Body of pancreas (tissue), 4 donors: ENCODE measurements around the gene ASIC5. TPM values are rescaled to one million over a fixed set of nuclear protein-coding genes. Genes with fewer than 3 reads are reported as not detected.

Experiments used
- ATAC-seq: fragments of 150-250 bp; one replicate; pipeline ENCODE4 v1.9.1; 2016
- DNase-seq, 4 donors: peaks; one replicate each; pipeline ENCODE4 v3.0.0-alpha.2; 2019
- H3K27ac ChIP-seq, 4 donors: fragments of 200-600 bp; sonication (generic); 1 replicate in 3 of 4; 2 replicates in 1 of 4; pipeline versions ENCODE4 v1.5.1 to v1.6.1; 2016 to 2019; ENCODE audit warnings: mild to moderate bottlenecking in 1 of 4, mixed read lengths in 1 of 4, moderate library complexity in 1 of 4
- H3K27me3 ChIP-seq, 2 donors: fragments of 200-600 bp; sonication (generic); one replicate each; pipeline ENCODE4 v1.6.0; 2016; ENCODE audit warnings: mild to moderate bottlenecking in 1 of 2
- H3K36me3 ChIP-seq, 2 donors: fragments of 200-600 bp; sonication (generic); replicated peaks in 1 of 2; 2 replicates each; pipeline ENCODE4 v1.5.1; 2016; ENCODE audit warnings: low read depth in 2 of 2; ENCODE audit not compliant: insufficient read depth in 1 of 2
- H3K4me1 ChIP-seq: fragments of 200-600 bp; sonication (generic); one replicate; pipeline ENCODE4 v1.6.0; 2016
- H3K4me3 ChIP-seq, 2 donors: fragments of 200-600 bp; sonication (generic); 1 replicate in 1 of 2; 2 replicates in 1 of 2; pipeline ENCODE4 v1.5.1; 2016 to 2019
- H3K9me3 ChIP-seq, 3 donors: fragments of 200-600 bp; sonication (generic); 1 replicate in 2 of 3; 2 replicates in 1 of 3; pipeline ENCODE4 v1.5.1; 2016
- CTCF ChIP-seq, 7 experiments: fragments of 450-650 bp in 4 of 7; fragments of 200-600 bp in 3 of 7; sonication (generic) in 3 of 7; IDR thresholded peaks; one replicate each; pipeline ENCODE4 v1.5.1; 2016 to 2019; ENCODE audit warnings: antibody characterized with exemption in 7 of 7
- POLR2A ChIP-seq, 3 donors: fragments of 450-650 bp; IDR thresholded peaks; one replicate each; pipeline ENCODE4 v1.6.1; 2016; ENCODE audit warnings: antibody characterized with exemption in 3 of 3, mild to moderate bottlenecking in 2 of 3
- WGBS, 2 donors: methylation state at CpG; one replicate each; pipeline ENCODE4 v1.1.5; 2017; 5-methylcytosine and 5-hydroxymethylcytosine counted together
- intact Hi-C: fragments of 100-400 bp; cut with DNase I; formaldehyde crosslinking; loops from one replicate; pipeline ENCODE4 v1.15.1; 2023
- total RNA-seq, 2 donors: library from RNA; depleted of rRNA; stranded (reverse); fragments of >200 nt; gene quantifications; one replicate each; pipeline ENCODE4 v1.1.0, GENCODE V29; 2016

The ASIC5 gene
- total RNA-seq, 2 donors from 2014 or later = not detected

- Histone ChIP-seq H3K36me3 (no peaks in the 10 kb centered on the region), H3K4me3 (no peak overlapping the region), H3K9me3 (no peaks in the 10 kb centered on the region), H3K27me3 (no peaks in the 10 kb centered on the region), H3K4me1 (peaks cover 5% of the 10 kb centered on the region), H3K27ac (peak overlapping the region in 1 of 4 donors; percentile 70)
- 72 to 86% methylated on average over 2 of the region's 2 CpGs for WGBS, 2 donors
- DNase-seq = no peak
- no peak for ATAC-seq
- TF ChIP-seq CTCF (IDR thresholded peaks at IDR 0.05) (no peak), POLR2A (IDR thresholded peaks at IDR 0.05) (no peak)
- intact Hi-C loops = no loop called here
Observed at GRCh38 chr4:155889946-155890345, 23.9 kb upstream of the ASIC5 start.

DNA sequence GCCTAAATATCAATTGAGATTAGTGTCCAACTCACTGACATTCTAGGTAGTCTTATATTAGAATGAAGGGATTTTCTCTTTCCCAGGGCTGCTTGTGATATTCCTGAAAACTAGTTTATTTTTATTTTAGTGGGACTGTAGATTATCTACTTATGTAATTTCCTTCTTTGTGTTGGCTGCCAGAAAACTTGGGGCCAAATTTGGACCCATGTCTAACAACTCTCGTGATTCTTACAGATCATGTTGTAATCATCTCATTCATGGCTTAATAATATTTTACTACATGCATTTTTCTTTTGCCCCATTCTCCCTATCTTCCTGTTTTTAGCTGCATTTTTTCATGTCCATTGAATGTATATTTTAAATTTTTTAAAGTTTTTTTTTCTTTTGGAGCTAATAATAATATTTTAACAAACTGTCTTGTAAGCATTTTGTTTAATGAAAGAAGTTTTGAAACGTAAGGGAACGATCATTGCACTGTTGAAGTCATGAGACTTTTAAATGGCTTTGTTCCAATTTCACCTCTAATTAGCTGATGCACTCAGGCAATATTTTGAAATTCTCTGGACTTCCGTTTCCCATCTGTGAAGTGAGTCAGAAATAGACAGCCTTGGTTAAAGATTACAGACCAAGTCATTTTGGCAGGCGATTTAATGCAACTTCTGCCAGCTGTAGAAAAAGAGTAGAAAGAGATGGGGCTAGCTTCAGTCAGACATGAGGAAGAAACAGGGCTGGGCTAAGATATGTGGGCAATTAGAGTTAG is 23.1 kb upstream of the ASIC5 start:
- WGBS, 2 donors = 17 to 22% methylated on average over 5 of the region's 5 CpGs
- Histone ChIP-seq H3K4me1 (peaks cover 5% of the 10 kb centered on the region), H3K36me3 (no peaks in the 10 kb centered on the region), H3K9me3 (no peaks in the 10 kb centered on the region), H3K4me3 (no peak overlapping the region), H3K27me3 (no peaks in the 10 kb centered on the region), H3K27ac (peak overlapping the region in 3 of 4 donors; percentile 25 to 70 (median 47))
- ATAC-seq (peak; percentile 77), DNase-seq (peak in 3 of 4 donors; percentile 11 to 51 (median 19))
- intact Hi-C loops = no loop called here
- no peak for TF ChIP-seq CTCF (IDR thresholded peaks at IDR 0.05)

GRCh38 chr4:155887847-155888570 is 21.9 kb upstream of the ASIC5 start:
- 50 to 61% methylated on average over 5 to 6 of the region's 6 CpGs for WGBS, 2 donors
- TF ChIP-seq POLR2A (IDR thresholded peaks at IDR 0.05) = no peak
- no peak for TF ChIP-seq CTCF (IDR thresholded peaks at IDR 0.05)
- DNase-seq = no peak

DNA sequence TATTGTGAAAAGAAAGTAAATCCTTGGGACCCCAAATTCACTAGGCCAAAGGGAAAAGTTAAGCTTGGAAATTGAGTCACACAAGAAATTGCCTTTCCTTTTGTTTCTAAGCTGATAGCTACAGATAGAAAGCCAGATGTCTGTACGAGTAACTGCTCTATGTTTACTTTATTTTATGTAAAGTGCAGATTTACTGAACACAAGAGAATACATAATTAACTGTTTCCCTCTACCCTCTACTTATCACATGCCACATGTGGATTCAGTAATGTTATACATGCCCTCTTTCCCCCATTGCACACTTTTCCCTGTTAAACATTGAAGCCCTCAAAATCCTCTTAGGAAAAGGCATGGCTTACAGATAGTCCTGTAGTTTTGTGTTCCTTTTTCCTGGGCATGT is 21.0 kb upstream of the ASIC5 start:
- no peak for ATAC-seq
- 33 to 48% methylated on average over 1 of the region's 1 CpG for WGBS, 2 donors

More at GRCh38 chr4:155887847-155888570, 21.9 kb upstream of the ASIC5 start:
- intact Hi-C loops = no loop called here
- Histone ChIP-seq H3K4me3 (no peak overlapping the region), H3K36me3 (no peaks in the 10 kb centered on the region), H3K27ac (peak overlapping the region in 1 of 4 donors; percentile 70), H3K4me1 (peaks cover 5% of the 10 kb centered on the region), H3K9me3 (no peaks in the 10 kb centered on the region), H3K27me3 (no peaks in the 10 kb centered on the region)
- no peak for ATAC-seq

More for the DNA sequence above, 21.0 kb upstream of the ASIC5 start:
- H3K27ac ChIP-seq = no peak overlapping the region
- H3K4me1 ChIP-seq = peaks cover 5% of the 10 kb centered on the region
- TF ChIP-seq POLR2A (IDR thresholded peaks at IDR 0.05) = no peak
- TF ChIP-seq CTCF (IDR thresholded peaks at IDR 0.05) = no peak
- H3K27me3 ChIP-seq = no peaks in the 10 kb centered on the region
- no peaks in the 10 kb centered on the region for H3K9me3 ChIP-seq
- H3K36me3 ChIP-seq = no peaks in the 10 kb centered on the region
- DNase-seq = no peak
- H3K4me3 ChIP-seq = no peak overlapping the region
- intact Hi-C loops = no loop called here
